Measurements from ENCODE around the gene PLOD1. TPM values are rescaled to one million over a fixed set of nuclear protein-coding genes. Genes with fewer than 3 reads are reported as not detected.

PLOD1 gene
- total and polyA plus RNA-seq, 4 donors, result 48.0 to 82.9 (median 63.9) TPM

- peaks cover 6 to 50% (median 17%) of the 10 kb centered on the region in 4 donors for H3K36me3 ChIP-seq (ENCODE audit: control insufficient read depth in 4 of 4, insufficient read depth in 3 of 4, low read depth in 1 of 4, low read length in 3 of 4)
- TF ChIP-seq EGR1 (IDR thresholded peaks at IDR 0.05; ENCODE audit: low read depth in 2 of 2) (no peak), REST (IDR thresholded peaks at IDR 0.05) (no peak), HNF4G (IDR thresholded peaks at IDR 0.05) (no peak), SP1 (IDR thresholded peaks at IDR 0.05) (no peak), JUND (IDR thresholded peaks at IDR 0.05) (no peak), NR2F2 (IDR thresholded peaks at IDR 0.05) (no peak)
Measured at GRCh38 chr1:11952455-11953109, 18.1 kb downstream of the PLOD1 start.

DNA sequence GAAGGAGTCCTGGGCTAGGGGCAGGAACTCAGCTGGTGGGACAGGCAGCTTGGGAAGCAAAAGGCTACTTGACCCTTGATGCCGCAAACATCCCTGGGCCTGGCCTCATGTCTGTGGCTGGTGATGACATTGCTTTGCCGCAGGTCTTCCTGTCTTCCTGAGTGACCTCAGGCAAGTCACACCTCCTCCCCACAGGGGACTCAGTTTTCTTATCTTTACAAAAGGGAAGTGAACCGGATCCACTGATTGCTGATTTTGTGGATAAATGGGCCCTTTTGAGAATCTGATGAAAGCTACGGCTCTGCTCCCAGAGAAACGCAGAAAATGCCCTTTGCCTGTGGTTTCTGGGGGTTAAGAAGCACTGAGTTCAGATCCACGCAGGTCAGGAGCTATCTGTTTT lies 20.7 kb downstream of the PLOD1 start:
- no peak overlapping the region for H3K27ac ChIP-seq (ENCODE audit: low read depth in 1 of 2, low read length in 2 of 2)
- no peak overlapping the region for H3K4me3 ChIP-seq (ENCODE audit: low read depth in 1 of 3, low read length in 3 of 3)
- no peaks in the 10 kb centered on the region for H3K27me3 ChIP-seq (ENCODE audit: control insufficient read depth in 4 of 4, insufficient read depth in 4 of 4, low read length in 3 of 4)
- 91% methylated on average over 6 of the region's 6 CpGs for WGBS
- DNase-seq (ENCODE audit: low spot score), result no peak
- no peaks in the 10 kb centered on the region for H3K9me3 ChIP-seq (ENCODE audit: control insufficient read depth in 4 of 4, low read length in 3 of 4)
- H3K4me1 ChIP-seq (ENCODE audit: control insufficient read depth in 4 of 4, insufficient read depth in 4 of 4, low read length in 3 of 4), result peaks cover 0 to 2% (median under 1%) of the 10 kb centered on the region in 4 donors
- no peak overlapping the region for H3K9ac ChIP-seq (ENCODE audit: low read depth in 1 of 2, low read length in 2 of 2)
- peaks cover 7 to 49% (median 21%) of the 10 kb centered on the region in 4 donors for H3K36me3 ChIP-seq (ENCODE audit: control insufficient read depth in 4 of 4, insufficient read depth in 3 of 4, low read depth in 1 of 4, low read length in 3 of 4)
- TF ChIP-seq RXRA (IDR thresholded peaks at IDR 0.05) (no peak), HNF4G (IDR thresholded peaks at IDR 0.05) (no peak), FOXA2 (IDR thresholded peaks at IDR 0.05) (no peak), TAF1 (conservative IDR thresholded peaks at IDR 0.05) (no peak), REST (IDR thresholded peaks at IDR 0.05) (no peak), HNF4A (conservative IDR thresholded peaks at IDR 0.05) (no peak), FOXA1 (IDR thresholded peaks at IDR 0.05) (no peak), CTCF (IDR thresholded peaks at IDR 0.05; ENCODE audit: low read depth, low read length, missing input control) (no peak), JUND (IDR thresholded peaks at IDR 0.05) (no peak)

More at GRCh38 chr1:11952455-11953109, 18.1 kb downstream of the PLOD1 start:
- Histone ChIP-seq H3K9ac (ENCODE audit: low read depth in 1 of 2, low read length in 2 of 2) (no peak overlapping the region), H3K4me3 (ENCODE audit: low read depth in 1 of 3, low read length in 3 of 3) (no peak overlapping the region), H3K27ac (ENCODE audit: low read depth in 1 of 2, low read length in 2 of 2) (no peak overlapping the region), H3K9me3 (ENCODE audit: control insufficient read depth in 4 of 4, low read length in 3 of 4) (no peaks in the 10 kb centered on the region), H3K4me1 (ENCODE audit: control insufficient read depth in 4 of 4, insufficient read depth in 4 of 4, low read length in 3 of 4) (no peaks in the 10 kb centered on the region), H3K27me3 (ENCODE audit: control insufficient read depth in 4 of 4, insufficient read depth in 4 of 4, low read length in 3 of 4) (no peaks in the 10 kb centered on the region)
- WGBS, result 87% methylated on average over 11 of the region's 11 CpGs
- DNase-seq (ENCODE audit: low spot score), result no peak
